ENCODE measurements around the gene ABHD18.
"Not testable (repeated sequence)": the region's sequence is repeated elsewhere in the genome, so short reads cannot be mapped to it uniquely, and the experiment has no call there.

Gene ABHD18

GRCh38 chr4:128031756-128032384, 66.7 kb downstream of the ABHD18 start:
- Histone ChIP-seq H3K36me3 (ENCODE audit: control insufficient read depth in 2 of 2, insufficient read depth in 2 of 2, low read length in 2 of 2) (peaks cover 16 to 17% of the 10 kb centered on the region in 2 donors), H3K9ac (ENCODE audit: low read depth in 1 of 2, low read length in 2 of 2) (no peak overlapping the region), H3K9me3 (ENCODE audit: control insufficient read depth in 2 of 2, low read length in 2 of 2) (no peaks in the 10 kb centered on the region), H3K27me3 (ENCODE audit: control insufficient read depth in 2 of 2, insufficient read depth in 2 of 2, low read length in 2 of 2) (no peaks in the 10 kb centered on the region), H3K4me3 (ENCODE audit: low read length in 2 of 2) (no peak overlapping the region), H3K4me1 (ENCODE audit: control insufficient read depth in 2 of 2, insufficient read depth in 2 of 2, low read length in 2 of 2) (no peaks in the 10 kb centered on the region), H3K27ac (ENCODE audit: low read depth in 2 of 2, low read length in 2 of 2) (no peak overlapping the region)

GRCh38 chr4:128039568-128039967, 74.4 kb downstream of the ABHD18 start:
- H3K36me3 ChIP-seq (ENCODE audit: control insufficient read depth in 2 of 2, insufficient read depth in 2 of 2, low read length in 2 of 2), result no peaks in the 10 kb centered on the region
- no peaks in the 10 kb centered on the region for H3K27me3 ChIP-seq (ENCODE audit: control insufficient read depth in 2 of 2, insufficient read depth in 2 of 2, low read length in 2 of 2)
- no peak overlapping the region for H3K27ac ChIP-seq (ENCODE audit: low read depth in 2 of 2, low read length in 2 of 2)
- no peak overlapping the region for H3K9ac ChIP-seq (ENCODE audit: low read depth in 1 of 2, low read length in 2 of 2)
- no peak overlapping the region for H3K4me3 ChIP-seq (ENCODE audit: low read length in 2 of 2)
- no peaks in the 10 kb centered on the region for H3K4me1 ChIP-seq (ENCODE audit: control insufficient read depth in 2 of 2, insufficient read depth in 2 of 2, low read length in 2 of 2)
- H3K9me3 ChIP-seq (ENCODE audit: control insufficient read depth in 2 of 2, low read length in 2 of 2), result no peaks in the 10 kb centered on the region

DNA sequence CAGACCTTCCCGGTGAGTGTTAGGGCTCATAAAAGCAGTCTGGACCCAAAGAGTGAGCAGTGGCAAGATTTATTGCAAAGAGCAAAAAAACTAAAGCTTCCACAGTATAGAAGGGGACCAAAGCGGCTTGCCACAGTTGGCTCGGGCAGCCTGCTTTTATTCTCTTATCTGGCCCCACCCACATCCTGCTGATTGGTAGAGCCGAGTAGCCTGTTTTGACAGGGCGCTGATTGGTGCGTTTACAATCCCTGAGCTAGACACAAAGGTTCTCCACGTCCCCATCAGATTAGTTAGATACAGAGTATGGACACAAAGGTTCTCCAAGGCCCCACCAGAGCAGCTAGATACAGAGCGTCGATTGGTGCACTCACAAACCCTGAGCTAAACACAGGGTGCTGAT, 81.8 kb downstream of the ABHD18 start:
- not testable (repeated sequence) for H3K9ac ChIP-seq (ENCODE audit: low read depth in 1 of 2, low read length in 2 of 2); H3K4me3 ChIP-seq (ENCODE audit: low read length in 2 of 2); H3K9me3 ChIP-seq (ENCODE audit: control insufficient read depth in 2 of 2, low read length in 2 of 2); H3K27me3 ChIP-seq (ENCODE audit: control insufficient read depth in 2 of 2, insufficient read depth in 2 of 2, low read length in 2 of 2); H3K4me1 ChIP-seq (ENCODE audit: control insufficient read depth in 2 of 2, insufficient read depth in 2 of 2, low read length in 2 of 2); H3K36me3 ChIP-seq (ENCODE audit: control insufficient read depth in 2 of 2, insufficient read depth in 2 of 2, low read length in 2 of 2); H3K27ac ChIP-seq (ENCODE audit: low read depth in 2 of 2, low read length in 2 of 2)

GRCh38 chr4:128047514-128047913, 82.3 kb downstream of the ABHD18 start:
- not testable (repeated sequence) for H3K27me3 ChIP-seq (ENCODE audit: control insufficient read depth in 2 of 2, insufficient read depth in 2 of 2, low read length in 2 of 2); H3K27ac ChIP-seq (ENCODE audit: low read depth in 2 of 2, low read length in 2 of 2); H3K4me3 ChIP-seq (ENCODE audit: low read length in 2 of 2); H3K36me3 ChIP-seq (ENCODE audit: control insufficient read depth in 2 of 2, insufficient read depth in 2 of 2, low read length in 2 of 2); H3K9ac ChIP-seq (ENCODE audit: low read depth in 1 of 2, low read length in 2 of 2); H3K4me1 ChIP-seq (ENCODE audit: control insufficient read depth in 2 of 2, insufficient read depth in 2 of 2, low read length in 2 of 2); H3K9me3 ChIP-seq (ENCODE audit: control insufficient read depth in 2 of 2, low read length in 2 of 2)

GRCh38 chr4:128051229-128051628, 86.0 kb downstream of the ABHD18 start:
- not testable (repeated sequence) for H3K4me1 ChIP-seq (ENCODE audit: control insufficient read depth in 2 of 2, insufficient read depth in 2 of 2, low read length in 2 of 2); H3K9me3 ChIP-seq (ENCODE audit: control insufficient read depth in 2 of 2, low read length in 2 of 2); H3K36me3 ChIP-seq (ENCODE audit: control insufficient read depth in 2 of 2, insufficient read depth in 2 of 2, low read length in 2 of 2); H3K4me3 ChIP-seq (ENCODE audit: low read length in 2 of 2); H3K9ac ChIP-seq (ENCODE audit: low read depth in 1 of 2, low read length in 2 of 2); H3K27me3 ChIP-seq (ENCODE audit: control insufficient read depth in 2 of 2, insufficient read depth in 2 of 2, low read length in 2 of 2); H3K27ac ChIP-seq (ENCODE audit: low read depth in 2 of 2, low read length in 2 of 2)

DNA sequence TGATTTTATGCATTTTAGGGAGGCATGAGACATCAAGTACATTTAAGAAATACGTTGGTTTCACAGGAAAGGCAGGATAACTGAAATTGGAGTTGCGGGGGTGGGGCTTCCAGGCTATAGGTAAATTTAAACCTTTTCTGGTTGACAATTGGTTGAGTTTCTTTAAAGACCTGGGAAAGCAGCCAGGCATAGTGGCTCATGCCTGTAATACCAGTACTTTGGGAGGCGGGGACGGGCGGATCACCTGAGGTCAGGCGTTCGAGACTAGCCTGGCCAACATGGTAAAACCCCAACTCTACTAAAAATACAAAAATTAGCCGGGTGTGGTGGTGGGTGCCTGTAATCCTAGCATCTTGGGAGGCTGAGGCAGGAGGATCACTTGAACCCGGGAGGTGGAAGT, 89.7 kb downstream of the ABHD18 start:
- H3K4me1 ChIP-seq (ENCODE audit: control insufficient read depth in 2 of 2, insufficient read depth in 2 of 2, low read length in 2 of 2); H3K36me3 ChIP-seq (ENCODE audit: control insufficient read depth in 2 of 2, insufficient read depth in 2 of 2, low read length in 2 of 2); H3K27ac ChIP-seq (ENCODE audit: low read depth in 2 of 2, low read length in 2 of 2); H3K27me3 ChIP-seq (ENCODE audit: control insufficient read depth in 2 of 2, insufficient read depth in 2 of 2, low read length in 2 of 2); H3K9me3 ChIP-seq (ENCODE audit: control insufficient read depth in 2 of 2, low read length in 2 of 2); H3K9ac ChIP-seq (ENCODE audit: low read depth in 1 of 2, low read length in 2 of 2); H3K4me3 ChIP-seq (ENCODE audit: low read length in 2 of 2): not testable (repeated sequence)

DNA sequence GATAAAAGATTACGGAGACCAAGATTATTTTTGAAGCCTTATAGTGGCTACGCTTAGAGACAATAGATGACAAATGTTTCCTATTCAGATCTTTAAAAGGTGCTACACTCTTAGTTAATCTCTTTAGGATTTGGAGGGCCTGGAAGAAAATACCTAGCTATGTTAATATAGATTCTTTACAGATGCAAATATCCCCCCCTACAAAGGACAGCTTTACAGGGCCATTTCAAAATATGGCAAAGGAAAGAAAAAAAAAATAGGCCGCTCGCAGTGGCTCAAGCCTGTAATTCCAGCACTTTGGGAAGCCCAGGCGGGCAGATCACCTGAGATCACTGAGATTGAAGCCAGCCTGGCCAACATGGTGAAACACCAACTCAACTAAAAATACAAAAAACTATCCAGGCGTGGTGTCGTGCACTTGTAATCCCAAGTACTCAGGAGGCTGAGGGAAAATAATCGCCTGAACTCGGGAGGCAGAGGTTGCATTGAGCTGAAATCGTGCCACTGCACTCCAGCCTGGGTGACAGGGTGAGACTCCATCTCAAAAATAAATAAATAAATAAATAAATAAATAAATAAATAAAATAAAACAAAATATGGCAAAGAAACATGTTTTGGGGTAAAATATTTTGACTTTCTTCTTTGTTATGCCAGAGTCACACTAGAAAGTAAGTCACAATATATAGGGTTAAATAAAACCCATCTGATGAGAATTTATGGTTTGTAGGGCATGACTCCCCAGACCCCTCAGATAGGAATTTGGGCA, 90.4 kb downstream of the ABHD18 start:
- not testable (repeated sequence) for H3K36me3 ChIP-seq (ENCODE audit: control insufficient read depth in 2 of 2, insufficient read depth in 2 of 2, low read length in 2 of 2); H3K9ac ChIP-seq (ENCODE audit: low read depth in 1 of 2, low read length in 2 of 2); H3K9me3 ChIP-seq (ENCODE audit: control insufficient read depth in 2 of 2, low read length in 2 of 2); H3K4me1 ChIP-seq (ENCODE audit: control insufficient read depth in 2 of 2, insufficient read depth in 2 of 2, low read length in 2 of 2); H3K27me3 ChIP-seq (ENCODE audit: control insufficient read depth in 2 of 2, insufficient read depth in 2 of 2, low read length in 2 of 2); H3K4me3 ChIP-seq (ENCODE audit: low read length in 2 of 2); H3K27ac ChIP-seq (ENCODE audit: low read depth in 2 of 2, low read length in 2 of 2)

GRCh38 chr4:128056396-128056795, 91.2 kb downstream of the ABHD18 start:
- Histone ChIP-seq H3K4me1 (ENCODE audit: control insufficient read depth in 2 of 2, insufficient read depth in 2 of 2, low read length in 2 of 2) (peaks cover 0 to 3% of the 10 kb centered on the region in 2 donors), H3K9ac (ENCODE audit: low read depth in 1 of 2, low read length in 2 of 2) (no peak overlapping the region), H3K4me3 (ENCODE audit: low read length in 2 of 2) (no peak overlapping the region), H3K9me3 (ENCODE audit: control insufficient read depth in 2 of 2, low read length in 2 of 2) (no peaks in the 10 kb centered on the region), H3K27me3 (ENCODE audit: control insufficient read depth in 2 of 2, insufficient read depth in 2 of 2, low read length in 2 of 2) (no peaks in the 10 kb centered on the region), H3K27ac (ENCODE audit: low read depth in 2 of 2, low read length in 2 of 2) (no peak overlapping the region), H3K36me3 (ENCODE audit: control insufficient read depth in 2 of 2, insufficient read depth in 2 of 2, low read length in 2 of 2) (no peaks in the 10 kb centered on the region)

DNA sequence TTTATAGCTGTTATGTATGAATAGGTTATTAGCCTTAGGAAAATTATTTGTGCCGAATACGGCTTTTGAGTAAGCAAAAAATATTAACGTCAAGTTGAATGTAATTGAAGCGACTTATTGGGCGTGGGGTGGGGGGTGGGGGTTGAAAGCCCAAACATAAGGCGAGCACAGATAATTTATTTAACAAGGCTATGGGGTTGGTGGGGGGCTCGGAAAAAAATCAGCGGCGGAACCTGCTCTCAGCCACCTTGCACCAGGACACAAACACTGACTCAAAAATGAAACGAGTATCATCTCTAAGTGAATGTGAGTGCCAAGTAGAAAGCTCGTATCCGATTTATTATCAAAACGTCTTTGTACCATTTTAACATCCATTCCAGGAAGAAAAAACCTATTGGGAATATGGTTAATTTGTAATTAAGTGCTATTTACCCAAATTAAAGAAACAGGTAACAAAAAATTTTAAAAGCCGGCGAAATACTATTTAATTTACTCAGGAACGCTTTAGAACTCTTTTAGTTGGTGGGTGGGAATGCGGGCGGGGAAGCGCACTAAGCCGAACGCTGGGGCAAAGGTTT, 95.0 kb downstream of the ABHD18 start:
- Histone ChIP-seq H3K4me1 (ENCODE audit: control insufficient read depth in 2 of 2, insufficient read depth in 2 of 2, low read length in 2 of 2) (peaks cover 4 to 8% of the 10 kb centered on the region in 2 donors), H3K36me3 (ENCODE audit: control insufficient read depth in 2 of 2, insufficient read depth in 2 of 2, low read length in 2 of 2) (no peaks in the 10 kb centered on the region), H3K27me3 (ENCODE audit: control insufficient read depth in 2 of 2, insufficient read depth in 2 of 2, low read length in 2 of 2) (no peaks in the 10 kb centered on the region), H3K9me3 (ENCODE audit: control insufficient read depth in 2 of 2, low read length in 2 of 2) (no peaks in the 10 kb centered on the region), H3K27ac (ENCODE audit: low read depth in 2 of 2, low read length in 2 of 2) (peak overlapping the region; percentile 96 to 98), H3K4me3 (ENCODE audit: low read length in 2 of 2) (peak overlapping the region; percentile 67 to 89), H3K9ac (ENCODE audit: low read depth in 1 of 2, low read length in 2 of 2) (peak overlapping the region; percentile 80 to 88)

- H3K27me3 ChIP-seq (ENCODE audit: control insufficient read depth in 2 of 2, insufficient read depth in 2 of 2, low read length in 2 of 2), result no peaks in the 10 kb centered on the region
- peak within 1 kb of the TSS; percentile 80 to 88 for H3K9ac ChIP-seq (ENCODE audit: low read depth in 1 of 2, low read length in 2 of 2)
- H3K9me3 ChIP-seq (ENCODE audit: control insufficient read depth in 2 of 2, low read length in 2 of 2), result no peaks in the 10 kb centered on the region
- H3K36me3 ChIP-seq (ENCODE audit: control insufficient read depth in 2 of 2, insufficient read depth in 2 of 2, low read length in 2 of 2), result no peaks in the 10 kb centered on the region
- H3K4me1 ChIP-seq (ENCODE audit: control insufficient read depth in 2 of 2, insufficient read depth in 2 of 2, low read length in 2 of 2), result peaks cover 4 to 8% of the 10 kb centered on the region in 2 donors
- H3K27ac ChIP-seq (ENCODE audit: low read depth in 2 of 2, low read length in 2 of 2), result peak within 1 kb of the TSS; percentile 96 to 98
- H3K4me3 ChIP-seq (ENCODE audit: low read length in 2 of 2), result peak within 1 kb of the TSS; percentile 67 to 89
Observed at GRCh38 chr4:128060699-128061565, 95.7 kb downstream of the ABHD18 start, which contains the start of gene LARP1B. Gene LARP1B (plus strand): TSS chr4:128061312. CDS start chr4:128074952, 13,640 bp downstream.

Measured in mucosa of rectum (tissue), 2 donors.